HUES48 (cell line): ENCODE measurements around the gene MYLIP.

Experiments used
- H3K27ac ChIP-seq: one replicate; pipeline ENCODE4 v1.7.0; 2013; ENCODE audit warnings: low read depth, low read length, inconsistent platforms
- H3K27me3 ChIP-seq: 2 replicates; pipeline ENCODE4 v1.6.1; 2013; ENCODE audit warnings: mild to moderate bottlenecking, low read length; ENCODE audit not compliant: control insufficient read depth, insufficient read depth
- H3K36me3 ChIP-seq: 2 replicates; pipeline ENCODE4 v1.6.1; 2013; ENCODE audit warnings: low read length; ENCODE audit not compliant: control insufficient read depth, insufficient read depth
- H3K4me1 ChIP-seq: 2 replicates; pipeline ENCODE4 v1.6.1; 2013; ENCODE audit warnings: mild to moderate bottlenecking, low read length; ENCODE audit not compliant: control insufficient read depth, insufficient read depth
- H3K4me3 ChIP-seq: 2 replicates; pipeline ENCODE4 v1.5.1; 2013; ENCODE audit warnings: mild to moderate bottlenecking, low read depth, low read length
- H3K9ac ChIP-seq: 2 replicates; pipeline ENCODE4 v1.6.1; 2013; ENCODE audit warnings: mild to moderate bottlenecking, low read depth, low read length, moderate library complexity
- H3K9me3 ChIP-seq: 2 replicates; pipeline ENCODE4 v1.6.1; 2013; ENCODE audit warnings: low read length; ENCODE audit not compliant: control insufficient read depth, insufficient read depth

MYLIP gene

DNA sequence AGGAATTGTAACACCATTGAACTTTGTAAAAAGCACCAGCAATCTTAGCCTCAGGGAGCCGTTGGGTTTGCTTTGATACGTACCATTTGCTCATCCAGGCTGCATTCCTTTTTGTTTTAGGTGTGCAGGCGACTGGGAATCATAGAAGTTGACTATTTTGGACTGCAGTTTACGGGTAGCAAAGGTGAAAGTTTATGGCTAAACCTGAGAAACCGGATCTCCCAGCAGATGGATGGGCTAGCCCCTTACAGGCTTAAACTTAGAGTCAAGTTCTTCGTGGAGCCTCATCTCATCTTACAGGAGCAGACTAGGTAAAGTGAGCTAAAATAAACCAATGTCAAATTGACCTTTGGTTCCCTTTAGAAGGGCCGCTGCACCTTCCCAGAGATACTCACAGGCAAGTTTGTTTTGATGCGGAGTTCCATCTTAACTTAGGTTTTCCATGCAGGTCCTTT, 1.6 kb downstream of the MYLIP start:
- Histone ChIP-seq H3K27me3 (no peaks in the 10 kb centered on the region), H3K36me3 (peaks cover 34% of the 10 kb centered on the region), H3K9me3 (no peaks in the 10 kb centered on the region), H3K9ac (0 out of 2 replicates have a peak overlapping the region, but pooled peaks have one; percentile 81), H3K4me1 (peaks cover 36% of the 10 kb centered on the region), H3K4me3 (peak overlapping the region; percentile 90), H3K27ac (peak overlapping the region; percentile 17)

DNA sequence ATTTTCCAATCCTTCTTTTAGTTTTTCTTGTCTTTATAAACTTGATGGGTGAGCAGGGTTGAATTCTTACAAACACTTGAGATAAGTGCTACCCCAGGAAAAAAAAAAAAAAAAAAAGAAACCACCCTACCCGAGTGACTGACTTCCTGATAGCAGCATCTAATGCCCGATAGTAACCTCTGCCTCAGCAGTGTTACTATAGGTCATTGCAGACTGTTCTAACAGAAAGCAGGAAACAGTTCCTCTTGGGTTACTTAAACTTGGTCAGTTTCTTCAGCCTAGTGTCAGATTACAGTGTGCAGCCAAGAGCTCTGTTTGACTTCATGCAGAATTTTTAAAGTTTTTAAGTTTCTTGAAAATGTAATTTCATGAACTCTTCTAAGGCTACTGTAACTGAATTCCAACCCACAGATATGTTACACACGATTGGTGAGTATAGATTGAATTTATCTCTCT, 2.1 kb downstream of the MYLIP start:
- Histone ChIP-seq H3K9ac (no peak overlapping the region), H3K36me3 (peaks cover 35% of the 10 kb centered on the region), H3K27ac (no peak overlapping the region), H3K9me3 (no peaks in the 10 kb centered on the region), H3K4me1 (peaks cover 36% of the 10 kb centered on the region), H3K27me3 (no peaks in the 10 kb centered on the region), H3K4me3 (peak overlapping the region; percentile 90)

GRCh38 chr6:16132909-16133308, 4.0 kb downstream of the MYLIP start:
- Histone ChIP-seq H3K9ac (no peak overlapping the region), H3K27ac (no peak overlapping the region), H3K4me3 (no peak overlapping the region; the same call in 1 of the 2 replicates), H3K27me3 (no peaks in the 10 kb centered on the region), H3K9me3 (no peaks in the 10 kb centered on the region), H3K36me3 (peaks cover 49% of the 10 kb centered on the region), H3K4me1 (peaks cover 39% of the 10 kb centered on the region)

- Histone ChIP-seq H3K9ac (no peak overlapping the region), H3K27ac (no peak overlapping the region), H3K27me3 (no peaks in the 10 kb centered on the region), H3K9me3 (no peaks in the 10 kb centered on the region), H3K36me3 (peaks cover 49% of the 10 kb centered on the region), H3K4me1 (peaks cover 40% of the 10 kb centered on the region), H3K4me3 (no peak overlapping the region)
Observed at GRCh38 chr6:16134430-16134829, 5.5 kb downstream of the MYLIP start.

DNA sequence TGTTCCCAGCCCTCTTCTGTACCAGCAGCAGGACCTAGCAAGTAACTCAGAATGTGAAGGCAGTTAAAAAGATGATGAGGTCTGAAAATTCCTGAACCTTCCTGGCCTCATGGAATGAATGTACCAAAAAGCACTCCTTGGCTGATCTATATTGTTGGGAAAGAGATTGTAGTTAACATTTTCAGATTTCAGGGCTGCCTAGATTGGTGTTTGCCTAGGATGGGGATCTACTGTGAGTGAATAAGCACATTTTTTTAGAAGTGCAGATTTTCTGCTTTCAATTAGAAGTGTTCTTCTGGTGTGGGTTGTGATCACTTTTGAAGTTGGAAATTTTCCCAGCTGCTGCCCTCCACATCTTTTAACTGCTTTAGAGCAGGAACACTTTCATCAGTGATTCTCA, 6.2 kb downstream of the MYLIP start:
- Histone ChIP-seq H3K4me1 (peaks cover 43% of the 10 kb centered on the region), H3K9ac (no peak overlapping the region), H3K9me3 (no peaks in the 10 kb centered on the region), H3K4me3 (no peak overlapping the region), H3K27ac (no peak overlapping the region), H3K27me3 (no peaks in the 10 kb centered on the region), H3K36me3 (peaks cover 49% of the 10 kb centered on the region)

- H3K4me1 ChIP-seq, result peaks cover 34% of the 10 kb centered on the region
- no peaks in the 10 kb centered on the region for H3K9me3 ChIP-seq
- no peaks in the 10 kb centered on the region for H3K27me3 ChIP-seq
- H3K36me3 ChIP-seq, result peaks cover 55% of the 10 kb centered on the region
- no peak overlapping the region for H3K4me3 ChIP-seq
- H3K27ac ChIP-seq, result no peak overlapping the region
- H3K9ac ChIP-seq, result no peak overlapping the region
Observed at GRCh38 chr6:16136091-16136490, 7.2 kb downstream of the MYLIP start.

GRCh38 chr6:16136621-16137450, 8.0 kb downstream of the MYLIP start:
- no peak overlapping the region for H3K4me3 ChIP-seq
- H3K4me1 ChIP-seq, result peaks cover 26% of the 10 kb centered on the region
- no peak overlapping the region for H3K9ac ChIP-seq
- H3K9me3 ChIP-seq, result no peaks in the 10 kb centered on the region
- H3K27ac ChIP-seq, result no peak overlapping the region
- H3K36me3 ChIP-seq, result peaks cover 55% of the 10 kb centered on the region
- no peaks in the 10 kb centered on the region for H3K27me3 ChIP-seq

GRCh38 chr6:16137451-16137801, 8.5 kb downstream of the MYLIP start:
- Histone ChIP-seq H3K9me3 (no peaks in the 10 kb centered on the region), H3K36me3 (peaks cover 56% of the 10 kb centered on the region), H3K27ac (no peak overlapping the region), H3K4me3 (no peak overlapping the region), H3K27me3 (no peaks in the 10 kb centered on the region), H3K9ac (no peak overlapping the region), H3K4me1 (peaks cover 26% of the 10 kb centered on the region)

- Histone ChIP-seq H3K4me1 (peaks cover 13% of the 10 kb centered on the region), H3K9me3 (no peaks in the 10 kb centered on the region), H3K27ac (no peak overlapping the region), H3K36me3 (peaks cover 59% of the 10 kb centered on the region), H3K4me3 (no peak overlapping the region), H3K27me3 (no peaks in the 10 kb centered on the region), H3K9ac (no peak overlapping the region)
Observed at GRCh38 chr6:16139556-16139955, 10.7 kb downstream of the MYLIP start.

DNA sequence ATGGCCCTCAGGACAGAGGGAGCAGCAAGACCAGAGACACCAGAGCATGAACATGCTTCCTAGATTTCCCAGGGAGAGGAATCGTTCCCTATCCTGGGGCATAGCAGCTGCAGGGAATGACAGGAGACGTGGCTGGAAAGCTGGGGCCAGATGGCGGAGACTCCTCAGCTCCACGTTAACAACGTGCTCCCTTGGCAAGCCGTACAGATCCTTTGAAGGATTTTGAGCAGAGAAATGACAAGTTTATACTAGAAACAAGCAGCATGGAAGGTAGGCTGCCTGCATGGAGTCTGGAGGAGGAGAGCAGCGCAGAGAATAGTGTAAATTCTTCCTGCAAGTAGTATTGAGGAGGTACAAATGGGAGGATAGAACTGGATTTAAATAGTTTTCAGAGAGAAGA, 11.7 kb downstream of the MYLIP start:
- Histone ChIP-seq H3K4me1 (peaks cover 7% of the 10 kb centered on the region), H3K9ac (no peak overlapping the region), H3K9me3 (no peaks in the 10 kb centered on the region), H3K27me3 (no peaks in the 10 kb centered on the region), H3K4me3 (no peak overlapping the region), H3K36me3 (peaks cover 66% of the 10 kb centered on the region), H3K27ac (no peak overlapping the region)

DNA sequence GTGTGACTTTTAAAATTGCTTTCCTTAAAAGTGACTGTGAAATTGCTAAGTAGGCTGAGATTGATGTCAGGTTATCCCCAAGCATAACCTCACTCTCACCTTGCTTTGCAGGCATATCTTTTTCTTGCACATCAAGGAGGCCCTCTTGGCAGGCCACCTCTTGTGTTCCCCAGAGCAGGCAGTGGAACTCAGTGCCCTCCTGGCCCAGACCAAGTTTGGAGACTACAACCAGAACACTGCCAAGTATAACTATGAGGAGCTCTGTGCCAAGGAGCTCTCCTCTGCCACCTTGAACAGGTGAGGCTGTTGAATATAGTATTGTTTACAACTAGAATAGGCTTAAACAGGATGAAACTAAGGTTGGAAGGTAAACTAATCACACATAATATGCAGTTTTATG, 12.6 kb downstream of the MYLIP start:
- Histone ChIP-seq H3K9me3 (no peaks in the 10 kb centered on the region), H3K36me3 (peaks cover 70% of the 10 kb centered on the region), H3K4me3 (no peak overlapping the region), H3K27ac (no peak overlapping the region), H3K4me1 (peaks cover 7% of the 10 kb centered on the region), H3K27me3 (no peaks in the 10 kb centered on the region), H3K9ac (no peak overlapping the region)
